H1 (cell line): Measurements from ENCODE around the gene R3HCC1L.

ENCODE experiments used
- CTCF ChIP-seq, 3 experiments: IDR thresholded peaks; 1 replicate in 2 of 3; 2 replicates in 1 of 3; pipeline versions ENCODE4 v1.5.1 to v1.6.1; 2011; ENCODE audit warnings: low read length in 3 of 3, mild to moderate bottlenecking in 3 of 3, inconsistent platforms in 2 of 3, low read depth in 1 of 3, moderate library complexity in 1 of 3; ENCODE audit not compliant: insufficient read depth in 1 of 3; ENCODE audit errors: control extremely low read depth in 1 of 3
- EZH2 ChIP-seq: fragments of 200-600 bp; sonication (generic); IDR thresholded peaks from 2 replicates; pipeline ENCODE4 v1.7.1; 2012; ENCODE audit warnings: low read depth, mild to moderate bottlenecking, moderate library complexity, low read length, inconsistent platforms; ENCODE audit not compliant: severe bottlenecking
- FOSL1 ChIP-seq: IDR thresholded peaks from 2 replicates; pipeline ENCODE4 v1.6.1; 2011; ENCODE audit warnings: mild to moderate bottlenecking, low read depth, low read length, moderate library complexity; ENCODE audit not compliant: insufficient read depth
- SP2 ChIP-seq: IDR thresholded peaks from 2 replicates; pipeline ENCODE4 v1.6.1; 2012; ENCODE audit warnings: mild to moderate bottlenecking, low read length, inconsistent platforms
- ZNF274 ChIP-seq: IDR thresholded peaks from 2 replicates; pipeline ENCODE4 v1.7.0; 2012; ENCODE audit warnings: low read length, borderline replicate concordance; ENCODE audit errors: extremely low read depth

GRCh38 chr10:98150544-98150943, 16.1 kb downstream of the R3HCC1L start:
- TF ChIP-seq CTCF (IDR thresholded peaks at IDR 0.05; ENCODE audit: control extremely low read depth in 1 of 3, insufficient read depth in 1 of 3, low read depth in 1 of 3, low read length in 3 of 3) (no peak), EZH2 (no peak), FOSL1 (no peak), ZNF274 (no peak), SP2 (no peak)
